GM23248 (cell line): ENCODE results near the gene RAB11A. TPM values are rescaled to one million over a fixed set of nuclear protein-coding genes. Genes with fewer than 3 reads are reported as not detected.

Experiments used
- DNase-seq: peaks from one replicate; pipeline ENCODE4 v3.0.0-alpha.2; 2015
- H2AFZ ChIP-seq: fragments of 200-600 bp; sonication (generic); 2 replicates; pipeline ENCODE4 v1.6.1; 2016; ENCODE audit warnings: antibody characterized with exemption
- H3F3A ChIP-seq: fragments of 200-600 bp; sonication (generic); 2 replicates; pipeline ENCODE4 v1.6.1; 2016; ENCODE audit warnings: mild to moderate bottlenecking, antibody characterized with exemption, mixed run types; ENCODE audit not compliant: insufficient read depth
- H3K27ac ChIP-seq: fragments of 200-600 bp; sonication (generic); 2 replicates; pipeline ENCODE4 v1.5.1; 2016; ENCODE audit warnings: mild to moderate bottlenecking
- H3K27me3 ChIP-seq: fragments of 200-600 bp; sonication (generic); replicated peaks from 2 replicates; pipeline ENCODE4 v1.6.1; 2016; ENCODE audit warnings: mild to moderate bottlenecking; ENCODE audit not compliant: insufficient read depth
- H3K36me3 ChIP-seq: fragments of 200-600 bp; sonication (generic); 2 replicates; pipeline ENCODE4 v1.6.1; 2016; ENCODE audit warnings: low read depth, mild to moderate bottlenecking
- H3K4me1 ChIP-seq: fragments of 200-600 bp; sonication (generic); 2 replicates; pipeline ENCODE4 v1.6.1; 2016; ENCODE audit warnings: mild to moderate bottlenecking; ENCODE audit not compliant: insufficient read depth
- H3K4me2 ChIP-seq: fragments of 200-600 bp; sonication (generic); one replicate; pipeline ENCODE4 v1.6.1; 2016; ENCODE audit warnings: mild to moderate bottlenecking; ENCODE audit not compliant: unreplicated experiment
- H3K4me3 ChIP-seq: fragments of 200-600 bp; sonication (generic); 2 replicates; pipeline ENCODE4 v1.5.1; 2016; ENCODE audit warnings: mild to moderate bottlenecking
- H3K79me2 ChIP-seq: fragments of 200-600 bp; sonication (generic); 2 replicates; pipeline ENCODE4 v1.6.1; 2016; ENCODE audit warnings: mild to moderate bottlenecking; ENCODE audit not compliant: insufficient read depth
- H3K9ac ChIP-seq: fragments of 200-600 bp; sonication (generic); 2 replicates; pipeline ENCODE4 v1.6.1; 2016; ENCODE audit warnings: mild to moderate bottlenecking
- H3K9me2 ChIP-seq: fragments of 200-600 bp; sonication (generic); 2 replicates; pipeline ENCODE4 v1.6.1; 2016; ENCODE audit warnings: mixed run types, mild to moderate bottlenecking, moderate library complexity; ENCODE audit not compliant: insufficient read depth
- H3K9me3 ChIP-seq: fragments of 200-600 bp; sonication (generic); one replicate; pipeline ENCODE4 v1.6.1; 2017; ENCODE audit warnings: low read depth
- H4K20me1 ChIP-seq: fragments of 200-600 bp; sonication (generic); 2 replicates; pipeline ENCODE4 v1.6.0; 2016; ENCODE audit not compliant: insufficient read depth
- EZH2 ChIP-seq: fragments of 200-600 bp; sonication (generic); IDR thresholded peaks from 2 replicates; pipeline ENCODE4 v1.6.1; 2018; ENCODE audit warnings: antibody characterized with exemption, mild to moderate bottlenecking; ENCODE audit not compliant: insufficient read depth, poor library complexity, severe bottlenecking
- EZH2phosphoT487 ChIP-seq: fragments of 200-600 bp; sonication (generic); IDR thresholded peaks from 2 replicates; pipeline ENCODE4 v1.6.1; 2018; ENCODE audit warnings: antibody characterized with exemption, moderate library complexity, mild to moderate bottlenecking, low read depth; ENCODE audit not compliant: insufficient read depth
- WGBS, 2 experiments: methylation state at CpG; one replicate each; pipeline ENCODE4 v1.1.6; 2015 to 2017; ENCODE audit warnings: low lambda C conversion rate in 2 of 2, low coverage in 1 of 2; ENCODE audit errors: missing lambda C conversion rate in 2 of 2; 5-methylcytosine and 5-hydroxymethylcytosine counted together
- in situ Hi-C: fragments of 300-500 bp; cut with MboI; formaldehyde crosslinking; loops from 2 replicates; pipeline ENCODE4 v1.15.0; 2020
- polyA plus RNA-seq: library from polyadenylated mRNA; unstranded; fragments of >200 nt; fragmentation: Nextera tagmentation; extraction: Ambion mirVana; gene quantifications from 2 replicates; pipeline ENCODE4 v1.2.1, GENCODE V29; 2016
- total RNA-seq: library from RNA; depleted of rRNA; stranded (reverse); fragments of >200 nt; shearing (Covaris generic); gene quantifications from 2 replicates; pipeline ENCODE4 v1.2.3, GENCODE V29; 2014

Gene RAB11A
- total and polyA plus RNA-seq, 2 experiments from 2014 or later, result 148 to 262 TPM

DNA sequence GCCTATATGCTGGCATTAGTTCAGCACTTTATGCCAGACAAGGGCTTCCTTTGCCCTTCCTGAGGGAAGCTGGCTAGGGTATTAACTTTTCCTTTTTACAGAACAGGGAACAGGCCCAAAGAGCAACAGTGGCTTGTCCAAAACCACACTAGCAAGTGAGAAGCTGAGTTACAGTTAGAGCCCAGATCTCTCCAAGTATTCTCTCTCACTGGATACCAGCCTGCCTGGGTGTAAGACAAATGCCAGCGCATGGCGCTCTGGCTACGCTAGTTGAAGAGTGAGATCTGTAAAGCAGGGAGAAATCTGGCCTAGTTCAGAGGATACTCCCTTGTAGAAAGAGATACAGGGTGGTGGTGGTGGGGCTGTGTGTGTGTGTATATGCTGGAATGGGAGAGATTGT lies 38.4 kb downstream of the RAB11A start:
- H3K27me3 ChIP-seq, result no peaks in the 10 kb centered on the region
- no peaks in the 10 kb centered on the region for H4K20me1 ChIP-seq
- H3K27ac ChIP-seq, result no peak overlapping the region
- H3K4me1 ChIP-seq, result no peaks in the 10 kb centered on the region
- 98 to 100% methylated on average over 3 of the region's 3 CpGs for WGBS, 2 experiments
- no peak for TF ChIP-seq EZH2phosphoT487
- TF ChIP-seq EZH2, result no peak
- H3K9ac ChIP-seq, result no peak overlapping the region
- DNase-seq, result no peak
- H3K79me2 ChIP-seq, result no peaks in the 10 kb centered on the region
- no peaks in the 10 kb centered on the region for H3K9me2 ChIP-seq
- H3F3A ChIP-seq, result no peaks in the 10 kb centered on the region
- peaks cover 3% of the 10 kb centered on the region; the same call in 1 of the 2 replicates for H3K36me3 ChIP-seq
- no peak overlapping the region for H2AFZ ChIP-seq
- no peak overlapping the region for H3K4me2 ChIP-seq
- in situ Hi-C loops, result no loop called here
- H3K4me3 ChIP-seq, result no peak overlapping the region
- H3K9me3 ChIP-seq, result no peaks in the 10 kb centered on the region

DNA sequence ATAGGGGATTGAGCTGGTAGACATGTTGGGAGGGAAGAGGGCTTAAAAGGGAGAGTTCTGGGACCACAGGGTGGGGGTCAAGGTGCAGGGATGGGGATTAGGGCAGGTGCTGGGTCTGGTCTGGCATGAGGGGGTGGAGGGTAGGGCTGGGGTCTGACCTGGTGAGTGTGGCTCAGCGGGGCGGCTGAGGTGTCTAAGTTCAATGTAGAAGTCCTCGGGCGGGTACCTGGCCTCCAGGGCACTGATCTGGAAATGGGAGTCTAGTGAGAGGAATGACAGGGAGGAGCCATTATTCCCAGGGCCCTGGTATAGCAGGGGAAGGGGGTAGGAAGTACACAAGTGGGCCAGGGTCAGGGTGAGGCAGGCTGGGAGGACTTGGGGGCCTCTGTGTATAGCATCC lies 39.6 kb downstream of the RAB11A start:
- in situ Hi-C loops, result no loop called here
- Histone ChIP-seq H3K79me2 (no peaks in the 10 kb centered on the region), H4K20me1 (no peaks in the 10 kb centered on the region), H3K4me1 (no peaks in the 10 kb centered on the region), H3K9me2 (no peaks in the 10 kb centered on the region), H3F3A (no peaks in the 10 kb centered on the region), H3K9ac (no peak overlapping the region), H3K36me3 (no peaks in the 10 kb centered on the region; the same call in 1 of the 2 replicates), H2AFZ (no peak overlapping the region), H3K27ac (no peak overlapping the region), H3K9me3 (no peaks in the 10 kb centered on the region), H3K4me3 (no peak overlapping the region), H3K4me2 (no peak overlapping the region), H3K27me3 (no peaks in the 10 kb centered on the region)
- no peak for DNase-seq
- TF ChIP-seq EZH2, result no peak
- no peak for TF ChIP-seq EZH2phosphoT487
- WGBS, 2 experiments, result 99 to 100% methylated on average over 4 of the region's 4 CpGs

GRCh38 chr15:65909831-65910230 lies 40.5 kb downstream of the RAB11A start:
- in situ Hi-C loops, result no loop called here
- no peaks in the 10 kb centered on the region for H3K9me2 ChIP-seq
- H3K27me3 ChIP-seq, result no peaks in the 10 kb centered on the region
- no peaks in the 10 kb centered on the region for H3K4me1 ChIP-seq
- TF ChIP-seq EZH2phosphoT487, result no peak
- TF ChIP-seq EZH2, result no peak
- H3K79me2 ChIP-seq, result no peaks in the 10 kb centered on the region
- H3K4me3 ChIP-seq, result no peak overlapping the region
- H3K9ac ChIP-seq, result no peak overlapping the region
- H3K36me3 ChIP-seq, result no peaks in the 10 kb centered on the region; the same call in 1 of the 2 replicates
- no peaks in the 10 kb centered on the region for H4K20me1 ChIP-seq
- no peaks in the 10 kb centered on the region for H3K9me3 ChIP-seq
- no peak for DNase-seq
- no peak overlapping the region for H2AFZ ChIP-seq
- H3F3A ChIP-seq, result no peaks in the 10 kb centered on the region; the same call in 1 of the 2 replicates
- WGBS, 2 experiments, result 94 to 100% methylated on average over 3 of the region's 3 CpGs
- H3K4me2 ChIP-seq, result no peak overlapping the region
- H3K27ac ChIP-seq, result no peak overlapping the region

- no peak for DNase-seq
- H3K79me2 ChIP-seq, result no peaks in the 10 kb centered on the region
- no peaks in the 10 kb centered on the region for H4K20me1 ChIP-seq
- H3K9ac ChIP-seq, result no peak overlapping the region
- TF ChIP-seq EZH2phosphoT487 (no peak), EZH2 (no peak)
- WGBS, 2 experiments, result 79 to 84% methylated on average over 4 of the region's 4 CpGs
- in situ Hi-C loops, result no loop called here
- no peak overlapping the region for H3K4me3 ChIP-seq
- H2AFZ ChIP-seq, result no peak overlapping the region
- no peaks in the 10 kb centered on the region for H3K4me1 ChIP-seq
- H3K9me3 ChIP-seq, result no peaks in the 10 kb centered on the region
- H3K27ac ChIP-seq, result no peak overlapping the region
- no peak overlapping the region for H3K4me2 ChIP-seq
- H3F3A ChIP-seq, result no peaks in the 10 kb centered on the region; the same call in 1 of the 2 replicates
- no peaks in the 10 kb centered on the region; the same call in 1 of the 2 replicates for H3K36me3 ChIP-seq
- no peaks in the 10 kb centered on the region for H3K9me2 ChIP-seq
- no peaks in the 10 kb centered on the region for H3K27me3 ChIP-seq
Measured at GRCh38 chr15:65910341-65910740, 41.0 kb downstream of the RAB11A start.

- Histone ChIP-seq H4K20me1 (no peaks in the 10 kb centered on the region), H3K9me2 (no peaks in the 10 kb centered on the region), H3K27ac (no peak overlapping the region), H3K27me3 (no peaks in the 10 kb centered on the region), H3K4me2 (no peak overlapping the region), H3K9me3 (no peaks in the 10 kb centered on the region), H3F3A (no peaks in the 10 kb centered on the region; the same call in 1 of the 2 replicates), H3K79me2 (no peaks in the 10 kb centered on the region), H3K9ac (no peak overlapping the region), H3K4me3 (no peak overlapping the region), H2AFZ (no peak overlapping the region), H3K36me3 (no peaks in the 10 kb centered on the region), H3K4me1 (peaks cover 3% of the 10 kb centered on the region)
- WGBS, 2 experiments, result 86 to 97% methylated on average over 2 of the region's 2 CpGs
- DNase-seq, result no peak
- TF ChIP-seq EZH2phosphoT487 (no peak), EZH2 (no peak)
- in situ Hi-C loops, result no loop called here
Measured at GRCh38 chr15:65912235-65912634, 42.9 kb downstream of the RAB11A start.
